DMS114 treated with DMSO at 0.1 percent for 48 hours (cell line): ENCODE results near the gene PZP.
"Not testable (repeated sequence)": the region's sequence is repeated elsewhere in the genome, so short reads cannot be mapped to it uniquely, and the experiment has no call there.

Experiments
- DNase-seq: peaks from one replicate; lab custom pipeline; 2025; ENCODE audit not compliant: unreplicated experiment; lab: John Stamatoyannopoulos, UW

Gene PZP

GRCh38 chr12:9208229-9208628 is at the start of gene PZP:
TSS of gene PZP (minus strand) at chr12:9208395. CDS start at chr12:9208341, 54 bp downstream.
- no peak for DNase-seq

DNA sequence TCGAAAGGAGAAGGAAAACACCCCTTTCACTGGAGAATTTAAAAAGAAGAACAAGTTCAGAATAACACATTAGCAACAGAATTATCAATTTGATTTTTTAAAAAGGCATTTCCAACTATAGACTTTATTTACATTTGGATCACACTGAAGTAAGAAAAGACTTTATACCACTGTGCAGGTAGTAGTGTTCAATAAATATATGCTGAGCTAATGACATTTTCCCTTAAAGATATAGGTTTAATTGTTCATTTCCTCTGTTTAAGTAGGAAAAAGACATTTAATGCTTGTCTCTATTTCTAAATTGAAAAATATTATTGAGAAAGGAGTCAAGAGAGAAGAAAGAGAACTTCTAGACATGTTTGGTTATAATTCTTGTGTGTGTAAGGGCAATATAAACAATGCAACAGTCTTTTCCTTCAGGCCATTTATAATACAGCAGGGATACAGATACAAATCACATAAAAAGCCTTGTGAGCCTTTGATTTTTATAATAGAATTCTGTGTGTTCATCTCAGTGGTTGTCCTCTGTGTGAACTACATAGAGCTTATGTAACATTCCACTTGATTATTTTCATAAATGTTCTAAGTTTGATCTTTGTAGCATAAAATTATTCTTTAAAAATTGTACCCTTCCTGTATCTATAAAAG is 48.7 kb upstream of the PZP start:
- no peak for DNase-seq

- DNase-seq = no peak
These were observed 48.1 kb upstream of the PZP start for GRCh38 chr12:9256341-9256740.

- DNase-seq = no peak
These were observed 47.6 kb upstream of the PZP start for GRCh38 chr12:9255837-9256236.

- DNase-seq = no peak
These were observed 45.3 kb upstream of the PZP start for GRCh38 chr12:9253464-9253863.

DNA sequence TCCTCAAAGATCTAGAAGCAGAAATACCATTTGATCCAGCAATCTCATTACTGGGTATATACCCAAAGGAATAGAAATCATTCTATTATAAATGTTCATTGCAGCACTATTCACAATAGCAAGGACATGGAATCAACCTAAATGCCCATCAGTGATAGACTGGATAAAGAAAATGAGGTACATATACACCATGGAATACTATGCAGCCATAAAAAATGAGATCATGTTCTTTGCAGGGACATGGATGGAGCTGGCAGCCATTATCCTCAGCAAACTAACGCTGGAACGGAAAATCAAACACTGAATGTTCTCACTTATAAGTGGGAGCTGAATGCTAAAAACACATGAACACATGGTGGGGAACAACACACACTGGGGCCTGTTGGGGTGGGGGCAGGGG is 44.6 kb upstream of the PZP start:
- not testable (repeated sequence) for DNase-seq

GRCh38 chr12:9252256-9252655 is 44.1 kb upstream of the PZP start:
- DNase-seq = no peak

- DNase-seq = no peak
These were observed 40.2 kb upstream of the PZP start for GRCh38 chr12:9248435-9248834.

DNA sequence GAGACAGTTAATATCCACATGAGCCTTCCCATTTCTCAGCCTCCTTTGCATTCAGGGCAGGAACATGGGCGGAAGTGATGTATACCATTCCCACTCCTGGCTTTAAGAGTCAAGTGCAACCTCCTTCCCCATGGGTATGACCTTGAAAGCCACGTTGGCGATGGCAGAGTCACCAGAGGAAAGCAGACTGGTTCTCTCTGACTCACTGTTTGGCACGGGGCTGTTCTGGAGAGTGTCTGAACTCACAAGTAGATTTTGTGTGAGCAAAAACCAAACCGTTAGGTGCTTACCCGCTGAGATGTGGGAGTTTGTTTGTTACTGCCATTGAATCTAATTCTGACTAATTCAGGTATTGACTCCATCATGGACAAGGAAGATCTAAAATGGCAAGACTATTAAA is 36.7 kb upstream of the PZP start:
- no peak for DNase-seq

- DNase-seq = no peak
These were observed 35.9 kb upstream of the PZP start for GRCh38 chr12:9243999-9244649.

GRCh38 chr12:9241301-9241700 is 33.1 kb upstream of the PZP start:
- DNase-seq = no peak

DNA sequence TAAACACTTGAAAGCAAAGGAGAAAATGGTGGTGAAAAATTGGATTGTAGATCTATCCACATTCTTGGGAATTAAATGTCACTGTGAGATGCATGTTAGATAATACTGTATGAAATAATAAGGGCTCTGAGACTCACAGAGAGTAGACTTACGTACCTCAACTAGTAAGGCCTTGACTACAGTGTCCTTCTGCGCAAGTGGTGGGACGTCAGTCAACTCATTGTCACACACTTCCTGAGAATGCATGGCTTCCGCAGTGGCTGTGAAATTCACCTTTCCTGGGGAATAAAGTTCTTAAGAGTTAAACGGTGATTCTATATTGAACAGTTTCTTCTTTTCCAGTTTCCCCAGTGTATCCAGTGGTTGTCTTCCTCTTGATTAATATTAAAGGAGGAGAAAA is 32.6 kb upstream of the PZP start:
- no peak for DNase-seq

GRCh38 chr12:9240004-9240635 is 31.9 kb upstream of the PZP start:
- DNase-seq = not testable (repeated sequence)

DNA sequence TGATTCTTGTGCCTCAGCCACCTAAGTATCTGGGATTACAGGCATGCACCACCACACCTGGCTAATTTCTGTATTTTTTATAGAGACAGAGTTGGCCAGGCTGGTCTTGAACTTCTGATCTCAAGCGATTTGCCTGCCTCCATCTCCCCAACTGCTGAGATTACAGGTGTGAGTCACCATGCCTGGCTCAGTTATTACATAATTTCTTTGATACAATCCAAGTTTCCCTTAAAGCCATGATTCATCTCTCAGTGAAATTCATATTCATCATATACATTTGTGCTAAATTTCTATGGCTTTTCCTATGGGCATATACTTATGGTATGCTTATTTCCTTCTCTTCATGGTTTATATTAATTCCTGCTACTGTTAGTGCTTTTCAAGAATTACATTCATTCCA is 29.1 kb upstream of the PZP start:
- no peak for DNase-seq

- no peak for DNase-seq
These were observed 27.3 kb upstream of the PZP start for GRCh38 chr12:9235519-9235918.

DNA sequence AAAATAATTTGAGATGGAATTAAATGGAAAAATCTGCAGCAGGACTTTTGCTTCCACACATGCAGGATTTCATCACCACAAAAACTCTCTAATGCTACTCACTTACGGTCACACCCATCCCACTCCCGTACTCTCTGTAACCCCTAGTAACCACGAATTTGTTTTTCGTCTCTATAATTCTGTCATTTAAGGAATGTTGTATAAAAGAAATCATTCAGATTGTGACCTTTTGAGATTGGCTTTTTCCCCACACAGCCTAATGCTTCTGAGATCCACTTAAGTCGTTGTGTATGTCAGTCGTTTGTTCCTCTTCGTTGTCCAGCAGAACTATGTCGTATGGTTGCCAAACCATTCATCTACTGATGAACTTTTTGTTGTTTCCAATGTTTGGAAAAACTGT is 19.8 kb upstream of the PZP start:
- no peak for DNase-seq

GRCh38 chr12:9223830-9224229 is 15.6 kb upstream of the PZP start:
- no peak for DNase-seq

- no peak for DNase-seq
These were observed 13.3 kb upstream of the PZP start for GRCh38 chr12:9221483-9221882.

DNA sequence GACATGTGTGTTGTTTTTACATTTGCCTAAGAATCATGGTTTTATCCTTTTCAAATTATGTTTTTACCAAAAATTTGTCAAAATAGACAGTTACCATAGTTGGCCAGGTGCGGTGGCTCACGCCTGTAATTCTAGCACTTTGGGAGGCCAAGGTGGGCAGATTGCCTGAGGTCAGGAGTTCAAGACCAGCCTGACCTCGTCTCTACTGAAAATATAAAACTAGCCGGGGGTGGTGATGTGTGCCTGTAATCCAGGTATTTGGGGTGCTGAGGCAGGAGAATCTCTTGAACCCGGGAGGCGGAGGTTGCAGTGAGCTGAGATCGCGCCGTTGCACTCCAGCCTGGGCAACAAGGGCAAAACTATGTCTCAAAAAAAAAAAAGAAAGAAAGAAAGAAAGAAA is 12.8 kb upstream of the PZP start:
- not testable (repeated sequence) for DNase-seq

DNA sequence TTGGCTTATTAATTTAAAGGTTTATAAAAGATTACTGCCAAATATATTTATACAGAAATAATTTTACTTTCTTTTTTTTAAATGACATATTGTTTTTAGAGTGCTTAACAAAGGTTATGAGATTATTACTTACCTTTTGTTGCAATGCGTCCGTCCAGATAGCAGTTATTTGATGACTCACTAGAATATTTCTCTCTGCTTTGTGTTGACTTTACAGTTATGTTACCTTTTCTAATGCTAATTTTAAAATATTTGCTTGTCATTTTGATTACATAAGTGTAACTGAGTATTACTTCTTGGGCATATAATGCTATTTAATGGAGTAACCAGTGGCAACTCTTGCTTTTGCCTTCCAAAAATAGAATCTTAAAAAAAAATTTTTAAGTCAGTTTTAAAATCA is 6.3 kb upstream of the PZP start:
- DNase-seq = no peak

DNA sequence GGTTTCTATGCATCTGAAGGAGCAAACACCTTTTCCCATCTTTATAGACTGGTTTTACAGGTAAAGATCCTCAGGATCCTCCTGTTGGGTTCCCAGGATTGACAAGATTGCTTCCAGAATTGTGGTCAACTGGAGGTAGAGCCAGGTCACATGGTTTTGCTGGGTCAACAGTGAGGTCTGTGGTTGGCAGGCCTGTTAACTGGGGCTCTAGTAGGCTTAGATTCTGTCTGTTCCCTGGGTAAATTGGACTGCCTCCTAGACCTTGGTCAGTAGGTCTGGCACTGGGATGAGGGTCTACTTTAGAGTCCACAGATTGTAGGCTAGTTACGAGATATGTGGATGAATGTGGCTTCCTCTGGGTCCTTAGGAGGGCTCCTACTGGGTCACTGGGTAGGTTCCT is 3.5 kb upstream of the PZP start:
- no peak for DNase-seq

DNA sequence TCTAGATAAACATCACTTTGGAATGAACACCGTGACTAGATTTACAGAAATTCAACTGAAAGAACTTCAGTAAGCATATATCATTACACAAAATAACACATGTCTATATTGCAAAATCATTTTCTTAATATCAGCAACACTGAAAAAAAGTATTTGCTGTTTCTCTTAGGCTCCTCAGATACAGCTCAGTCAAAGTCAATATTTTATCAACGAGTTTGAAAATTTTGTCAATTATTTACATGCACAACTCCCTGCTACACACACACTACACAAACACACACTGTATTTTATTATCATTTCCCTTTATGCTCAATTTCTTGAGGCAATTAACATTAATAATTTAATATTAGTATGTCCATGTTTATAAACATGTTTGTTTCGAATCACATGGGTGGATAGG is 3.8 kb downstream of the PZP start:
- DNase-seq = no peak

- DNase-seq = no peak
These were observed 10.2 kb downstream of the PZP start for GRCh38 chr12:9198012-9198411.
